Measurements from ENCODE around the gene F10. TPM values are rescaled to one million over a fixed set of nuclear protein-coding genes. Genes with fewer than 3 reads are reported as not detected.

The F10 gene
- total and polyA plus RNA-seq, 4 donors = 85.3 to 199 (median 117) TPM

GRCh38 chr13:113086991-113087922 lies 35.3 kb upstream of the F10 start:
- Histone ChIP-seq H3K9me3 (ENCODE audit: control insufficient read depth in 4 of 4, low read length in 3 of 4) (no peaks in the 10 kb centered on the region), H3K27me3 (ENCODE audit: control insufficient read depth in 4 of 4, insufficient read depth in 4 of 4, low read length in 3 of 4) (no peaks in the 10 kb centered on the region), H3K4me3 (ENCODE audit: low read depth in 1 of 3, low read length in 3 of 3) (no peak overlapping the region), H3K4me1 (ENCODE audit: control insufficient read depth in 4 of 4, insufficient read depth in 4 of 4, low read length in 3 of 4) (no peaks in the 10 kb centered on the region), H3K9ac (ENCODE audit: low read depth in 1 of 2, low read length in 2 of 2) (no peak overlapping the region), H3K36me3 (ENCODE audit: control insufficient read depth in 4 of 4, insufficient read depth in 3 of 4, low read depth in 1 of 4, low read length in 3 of 4) (peaks cover 0 to 33% (median 7%) of the 10 kb centered on the region in 4 donors), H3K27ac (ENCODE audit: low read depth in 1 of 2, low read length in 2 of 2) (no peak overlapping the region)
- TF ChIP-seq REST (IDR thresholded peaks at IDR 0.05) (no peak), MAX (IDR thresholded peaks at IDR 0.05) (no peak)
- 95% methylated on average over 39 of the region's 39 CpGs for WGBS
- DNase-seq (ENCODE audit: low spot score) = no peak

GRCh38 chr13:113087923-113088690 lies 34.5 kb upstream of the F10 start:
- 95% methylated on average over 40 of the region's 40 CpGs for WGBS
- TF ChIP-seq ZBTB33 (IDR thresholded peaks at IDR 0.05) (no peak), FOXA1 (IDR thresholded peaks at IDR 0.05) (no peak), MAX (IDR thresholded peaks at IDR 0.05) (no peak), RXRA (IDR thresholded peaks at IDR 0.05) (no peak), TAF1 (conservative IDR thresholded peaks at IDR 0.05) (no peak), GABPA (IDR thresholded peaks at IDR 0.05 in 1 of 2, conservative IDR thresholded peaks at IDR 0.05 in 1 of 2) (no peak), HNF4G (IDR thresholded peaks at IDR 0.05) (no peak), YY1 (IDR thresholded peaks at IDR 0.05) (no peak), REST (IDR thresholded peaks at IDR 0.05) (no peak)
- peaks cover 0 to 33% (median 7%) of the 10 kb centered on the region in 4 donors for H3K36me3 ChIP-seq (ENCODE audit: control insufficient read depth in 4 of 4, insufficient read depth in 3 of 4, low read depth in 1 of 4, low read length in 3 of 4)

More at GRCh38 chr13:113087923-113088690, 34.5 kb upstream of the F10 start:
- Histone ChIP-seq H3K27me3 (ENCODE audit: control insufficient read depth in 4 of 4, insufficient read depth in 4 of 4, low read length in 3 of 4) (no peaks in the 10 kb centered on the region), H3K9ac (ENCODE audit: low read depth in 1 of 2, low read length in 2 of 2) (no peak overlapping the region), H3K27ac (ENCODE audit: low read depth in 1 of 2, low read length in 2 of 2) (no peak overlapping the region), H3K4me3 (ENCODE audit: low read depth in 1 of 3, low read length in 3 of 3) (no peak overlapping the region), H3K4me1 (ENCODE audit: control insufficient read depth in 4 of 4, insufficient read depth in 4 of 4, low read length in 3 of 4) (no peaks in the 10 kb centered on the region), H3K9me3 (ENCODE audit: control insufficient read depth in 4 of 4, low read length in 3 of 4) (no peaks in the 10 kb centered on the region)
- no peak for DNase-seq (ENCODE audit: low spot score)
